Stomach smooth muscle (tissue), 2 donors: ENCODE results near the gene B4GALT1.

Experiments
- H3K27ac ChIP-seq: one replicate; pipeline ENCODE4 v1.7.0; 2013; ENCODE audit warnings: mild to moderate bottlenecking, low read length, inconsistent platforms
- H3K27me3 ChIP-seq, 2 donors: one replicate each; pipeline ENCODE4 v1.7.0; 2013; ENCODE audit warnings: low read length in 2 of 2; ENCODE audit not compliant: insufficient read depth in 2 of 2, control insufficient read depth in 1 of 2
- H3K36me3 ChIP-seq, 2 donors: one replicate each; pipeline ENCODE4 v1.7.0; 2013; ENCODE audit warnings: low read length in 2 of 2; ENCODE audit not compliant: control insufficient read depth in 2 of 2, insufficient read depth in 2 of 2
- H3K4me1 ChIP-seq: one replicate; pipeline ENCODE4 v1.7.0; 2013; ENCODE audit warnings: low read length; ENCODE audit not compliant: control insufficient read depth, insufficient read depth
- H3K4me3 ChIP-seq, 2 donors: one replicate each; pipeline ENCODE4 v1.7.0; 2013; ENCODE audit warnings: low read length in 2 of 2
- H3K9ac ChIP-seq, 2 donors: one replicate each; pipeline ENCODE4 v1.7.0; 2013; ENCODE audit warnings: low read length in 2 of 2, mild to moderate bottlenecking in 1 of 2
- H3K9me3 ChIP-seq, 2 donors: one replicate each; pipeline ENCODE4 v1.7.0; 2013; ENCODE audit warnings: low read length in 2 of 2; ENCODE audit not compliant: control insufficient read depth in 2 of 2
- donor health status: healthy.
- donor health status: Pancreatic carcinoma.

The B4GALT1 gene

DNA sequence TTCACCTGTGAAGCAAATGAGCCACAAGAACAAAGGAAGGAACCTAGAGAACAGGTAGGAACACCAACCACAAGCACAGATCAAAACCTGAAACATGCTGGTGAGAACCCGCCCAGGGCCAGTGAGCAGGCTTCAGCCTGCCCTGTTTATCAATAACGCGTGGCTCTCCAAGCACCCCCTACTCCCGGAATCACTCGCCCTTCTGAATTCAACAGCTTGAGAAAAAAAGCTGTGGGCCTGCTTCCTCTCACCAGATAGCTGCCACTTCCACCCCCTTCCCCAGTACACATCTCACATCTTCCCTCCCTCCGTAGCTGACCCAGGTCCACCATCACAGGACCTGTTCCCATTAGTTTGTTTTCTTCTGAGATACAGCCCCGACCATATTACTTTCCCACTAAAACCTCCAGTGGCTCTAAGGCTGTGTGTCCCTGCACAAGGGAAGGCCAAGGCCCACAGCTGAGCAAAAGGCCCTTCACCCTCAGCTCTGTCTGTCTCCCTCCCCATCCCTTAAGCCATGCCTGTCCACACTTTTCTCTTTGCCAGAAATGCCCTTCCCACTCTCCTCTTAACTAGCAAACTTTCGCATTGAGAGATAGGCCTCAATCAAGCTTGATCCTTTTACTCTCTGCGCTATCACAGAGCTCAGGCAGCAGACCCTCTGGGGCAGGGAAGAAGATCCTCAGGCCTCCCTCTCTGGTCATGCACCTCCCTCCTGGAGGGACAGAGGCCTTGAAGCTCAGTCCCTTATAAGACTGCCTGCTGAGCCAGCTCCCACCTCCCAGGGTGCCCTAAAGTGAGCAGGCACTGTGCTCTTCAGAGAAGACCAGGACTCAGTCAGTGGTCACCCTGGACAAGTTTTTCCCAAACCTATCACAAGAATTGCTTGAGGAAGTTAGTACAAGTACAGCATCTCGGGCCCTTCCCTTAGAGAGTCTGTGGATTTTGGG is 30.1 kb downstream of the B4GALT1 start:
- peaks cover 43% of the 10 kb centered on the region for H3K4me1 ChIP-seq
- no peaks in the 10 kb centered on the region for H3K9me3 ChIP-seq
- no peak overlapping the region for H3K27ac ChIP-seq
- no peak overlapping the region for H3K9ac ChIP-seq
- H3K4me3 ChIP-seq, result no peak overlapping the region
- no peaks in the 10 kb centered on the region for H3K27me3 ChIP-seq
- peaks cover 5 to 12% of the 10 kb centered on the region in 2 donors for H3K36me3 ChIP-seq

DNA sequence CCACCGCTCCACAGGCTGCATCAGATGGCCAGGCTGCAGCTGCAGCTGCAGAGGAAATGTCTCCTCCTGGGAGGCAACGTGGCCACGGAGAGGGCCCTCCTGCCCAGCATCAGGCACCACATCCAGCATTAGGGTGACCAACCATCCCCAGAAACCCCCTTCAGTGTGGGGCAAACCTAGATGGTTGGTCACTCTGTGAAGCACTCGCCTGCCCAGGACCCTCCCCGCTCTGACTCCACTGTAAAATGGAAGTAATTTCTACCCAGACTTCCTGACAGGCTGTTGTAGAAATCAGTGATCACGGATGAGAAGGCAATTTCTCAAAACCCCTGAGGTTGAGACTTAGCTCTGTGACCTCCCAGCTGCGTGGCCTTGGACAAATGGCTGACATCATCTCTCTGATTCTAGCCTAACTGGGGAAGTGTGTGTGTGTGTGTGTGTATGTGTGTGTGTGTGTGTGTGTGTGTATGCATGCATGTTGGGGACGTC is 31.6 kb downstream of the B4GALT1 start:
- Histone ChIP-seq H3K27me3 (no peaks in the 10 kb centered on the region), H3K9ac (no peak overlapping the region), H3K4me1 (peaks cover 35% of the 10 kb centered on the region), H3K36me3 (peaks cover 12 to 17% of the 10 kb centered on the region in 2 donors), H3K27ac (no peak overlapping the region), H3K9me3 (no peaks in the 10 kb centered on the region), H3K4me3 (no peak overlapping the region)

DNA sequence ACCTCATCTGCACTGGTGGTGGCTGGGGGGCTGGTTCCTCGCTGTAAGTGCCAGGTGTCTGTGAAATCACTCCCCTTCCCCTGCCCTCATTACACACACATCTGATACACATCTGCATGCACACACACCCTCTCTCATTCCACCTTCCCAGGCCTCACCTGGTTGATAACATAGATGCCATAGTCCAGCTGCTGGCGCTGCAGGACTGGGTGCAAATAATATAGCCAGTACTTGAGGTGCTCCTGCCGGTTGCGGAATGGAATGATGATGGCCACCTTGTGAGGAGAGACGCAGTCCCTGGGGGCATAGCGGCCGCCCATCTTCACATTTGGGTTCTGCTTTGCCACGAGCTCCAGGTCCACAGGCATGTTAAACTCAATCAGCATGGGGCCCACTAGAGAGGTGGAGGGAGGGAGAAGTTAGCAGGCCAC is 32.1 kb downstream of the B4GALT1 start:
- H3K9ac ChIP-seq, result no peak overlapping the region
- no peak overlapping the region for H3K4me3 ChIP-seq
- H3K27me3 ChIP-seq, result no peaks in the 10 kb centered on the region
- no peaks in the 10 kb centered on the region for H3K9me3 ChIP-seq
- no peak overlapping the region for H3K27ac ChIP-seq
- H3K36me3 ChIP-seq, result peaks cover 14 to 20% of the 10 kb centered on the region in 2 donors
- peaks cover 32% of the 10 kb centered on the region for H3K4me1 ChIP-seq

DNA sequence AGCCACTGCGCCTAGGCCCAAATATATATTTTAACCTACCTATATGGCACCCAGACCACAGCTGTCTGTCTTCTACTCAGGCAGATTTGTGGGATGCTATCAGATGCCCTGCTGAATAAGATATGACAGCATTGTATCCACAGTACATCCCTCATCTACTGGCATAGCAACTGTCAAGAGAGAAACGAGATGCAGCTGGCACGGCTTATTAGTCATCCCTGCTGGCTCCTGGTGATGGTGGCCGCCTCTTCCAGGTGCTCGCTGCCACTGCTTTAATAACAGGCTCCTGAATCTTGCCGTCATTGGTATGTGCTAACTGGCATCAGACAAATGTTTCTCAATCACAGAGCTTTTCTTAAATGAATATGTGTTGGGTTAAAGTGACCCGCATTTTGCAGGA is 34.0 kb downstream of the B4GALT1 start:
- peaks cover 24% of the 10 kb centered on the region for H3K4me1 ChIP-seq
- H3K36me3 ChIP-seq, result peaks cover 18 to 27% of the 10 kb centered on the region in 2 donors
- no peak overlapping the region for H3K9ac ChIP-seq
- no peaks in the 10 kb centered on the region for H3K27me3 ChIP-seq
- no peak overlapping the region for H3K4me3 ChIP-seq
- H3K27ac ChIP-seq, result no peak overlapping the region
- H3K9me3 ChIP-seq, result no peaks in the 10 kb centered on the region

DNA sequence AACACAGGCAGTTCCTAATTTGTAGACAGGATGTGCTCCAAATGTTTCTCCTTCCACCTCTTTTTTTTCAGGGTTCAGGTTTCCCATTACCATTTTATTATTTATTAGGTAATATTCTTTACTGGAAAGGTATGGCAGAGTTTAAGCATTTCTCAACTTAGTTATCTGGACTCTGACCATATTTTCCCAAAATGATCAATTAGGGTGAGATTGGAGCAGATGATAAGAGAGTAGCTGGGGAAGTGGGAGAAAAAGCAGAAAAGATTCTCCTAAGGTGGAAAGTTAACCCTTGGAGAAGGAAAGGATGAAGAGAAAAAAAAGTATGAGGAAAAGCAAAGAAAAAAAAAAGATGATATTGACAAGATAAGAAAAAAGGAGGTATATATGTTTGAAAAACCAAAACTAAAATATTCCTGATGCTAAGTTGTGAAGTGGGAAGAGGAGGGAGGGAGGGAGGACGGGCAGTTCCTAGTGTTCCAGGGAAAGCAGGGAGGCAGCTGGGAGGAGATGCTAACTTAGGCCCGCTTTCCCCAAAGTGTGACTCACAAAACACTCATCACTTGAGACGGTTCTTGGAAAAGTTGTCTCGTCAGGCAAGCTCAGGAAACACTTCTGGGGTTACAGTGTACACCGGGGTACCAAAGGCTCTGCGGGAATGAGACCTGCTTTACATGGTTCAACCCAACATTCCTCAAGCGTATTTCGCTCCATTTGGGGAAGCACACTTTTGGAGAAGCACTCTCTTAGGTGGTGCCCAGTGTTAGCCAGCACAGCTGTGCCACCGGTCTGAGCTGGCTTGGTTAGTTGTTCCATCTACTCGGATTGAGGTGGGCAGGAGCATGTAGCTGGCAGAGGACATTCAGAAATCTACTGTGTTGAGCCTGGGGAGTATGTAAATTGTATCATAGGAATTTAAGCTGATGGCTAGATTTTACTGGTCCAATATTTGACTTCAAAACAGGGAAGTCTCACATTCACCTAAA is 35.1 kb downstream of the B4GALT1 start:
- no peak overlapping the region for H3K4me3 ChIP-seq
- H3K27me3 ChIP-seq, result no peaks in the 10 kb centered on the region
- H3K4me1 ChIP-seq, result peaks cover 22% of the 10 kb centered on the region
- H3K36me3 ChIP-seq, result peaks cover 20 to 30% of the 10 kb centered on the region in 2 donors
- no peak overlapping the region for H3K9ac ChIP-seq
- H3K27ac ChIP-seq, result no peak overlapping the region
- H3K9me3 ChIP-seq, result no peaks in the 10 kb centered on the region

DNA sequence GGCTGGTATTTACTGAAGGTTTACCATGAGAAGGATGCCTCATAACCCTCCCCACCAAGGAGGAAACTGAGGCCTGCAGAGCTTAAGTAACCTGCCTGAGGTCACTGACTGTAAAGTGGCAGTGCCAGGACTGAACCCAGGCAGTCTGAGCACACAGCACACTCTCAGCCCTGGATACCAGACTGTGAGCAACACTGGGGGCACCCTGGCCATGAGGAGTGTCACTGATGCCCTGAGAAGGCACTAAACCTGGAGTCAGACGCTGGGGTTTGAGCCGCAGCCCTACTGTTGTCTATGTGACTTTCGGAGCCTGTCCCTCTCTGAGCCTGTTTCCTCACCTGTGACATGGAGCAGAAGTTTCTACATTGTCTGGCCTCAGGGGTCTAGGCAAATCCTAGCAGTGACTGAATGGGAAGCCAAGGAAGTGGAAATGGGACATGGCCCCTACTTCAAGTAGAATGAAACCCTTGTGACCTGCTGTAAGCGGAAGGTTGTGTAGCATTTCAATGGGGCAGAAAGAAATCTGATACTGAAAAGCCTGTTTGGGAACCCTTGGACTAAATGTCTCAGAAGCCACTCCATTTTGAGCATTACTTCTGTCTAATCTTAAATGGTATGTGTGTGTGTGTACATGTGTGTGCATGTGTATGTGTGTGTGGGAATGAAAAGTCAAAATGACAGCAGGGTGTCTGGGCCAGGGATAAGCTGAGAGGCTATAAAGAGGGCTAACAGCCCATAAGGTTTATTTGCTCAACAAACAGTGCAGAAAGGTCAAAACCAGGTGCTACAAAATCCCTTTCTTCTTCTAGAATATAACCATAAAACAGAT is 36.0 kb downstream of the B4GALT1 start:
- no peaks in the 10 kb centered on the region for H3K9me3 ChIP-seq
- H3K9ac ChIP-seq, result no peak overlapping the region
- H3K4me3 ChIP-seq, result no peak overlapping the region
- peaks cover 20 to 32% of the 10 kb centered on the region in 2 donors for H3K36me3 ChIP-seq
- no peak overlapping the region for H3K27ac ChIP-seq
- peaks cover 22% of the 10 kb centered on the region for H3K4me1 ChIP-seq
- no peaks in the 10 kb centered on the region for H3K27me3 ChIP-seq

DNA sequence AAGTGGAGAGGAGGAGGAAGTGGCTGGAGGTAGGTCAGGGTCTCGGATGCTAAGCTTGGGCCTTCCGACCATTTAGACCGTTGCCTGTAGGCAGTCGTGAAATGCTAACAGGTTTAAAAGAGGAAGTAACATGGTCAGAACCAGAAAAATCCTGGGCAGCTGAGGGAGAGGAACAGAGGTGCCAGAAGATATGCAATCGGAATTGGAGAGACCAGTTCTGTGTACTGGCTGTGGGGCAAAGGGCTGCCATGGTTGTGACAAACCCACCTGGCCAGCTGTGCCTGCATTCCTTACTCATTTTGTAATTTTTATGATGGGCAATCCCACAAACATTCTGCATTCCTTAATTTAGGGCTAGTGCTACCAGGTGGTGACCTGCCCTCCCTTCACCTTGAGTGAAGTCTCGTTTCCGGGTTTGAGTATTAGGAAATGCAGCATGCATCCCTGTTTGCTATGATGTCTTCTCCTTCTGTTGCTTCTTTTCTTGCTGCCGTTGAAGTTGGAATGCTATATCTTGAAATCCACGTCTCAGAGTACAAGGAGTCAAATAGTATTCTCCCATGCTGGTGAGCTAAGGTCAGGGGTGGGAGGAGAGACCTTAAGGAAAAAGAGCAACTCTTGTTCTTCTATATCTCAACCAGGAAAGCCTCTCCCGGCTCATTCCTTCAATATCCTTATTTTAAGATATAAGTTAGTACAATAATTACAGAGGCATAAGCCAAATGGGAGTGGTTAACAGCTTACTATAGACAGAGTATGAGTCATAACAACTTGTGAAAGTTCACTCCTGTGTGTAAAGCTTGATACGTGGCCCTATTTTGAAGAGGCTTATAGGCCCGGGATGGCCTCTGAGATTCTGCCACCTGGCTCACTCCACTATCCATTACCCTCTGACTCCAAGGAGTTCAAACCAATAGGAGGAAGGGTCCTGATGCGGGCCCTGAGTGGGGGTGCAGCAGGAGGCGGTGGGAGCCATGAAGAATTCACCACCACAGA is 37.0 kb downstream of the B4GALT1 start:
- H3K27me3 ChIP-seq, result no peaks in the 10 kb centered on the region
- peaks cover 20 to 32% of the 10 kb centered on the region in 2 donors for H3K36me3 ChIP-seq
- no peak overlapping the region for H3K27ac ChIP-seq
- no peak overlapping the region for H3K4me3 ChIP-seq
- H3K4me1 ChIP-seq, result peaks cover 18% of the 10 kb centered on the region
- H3K9ac ChIP-seq, result no peak overlapping the region
- H3K9me3 ChIP-seq, result no peaks in the 10 kb centered on the region

DNA sequence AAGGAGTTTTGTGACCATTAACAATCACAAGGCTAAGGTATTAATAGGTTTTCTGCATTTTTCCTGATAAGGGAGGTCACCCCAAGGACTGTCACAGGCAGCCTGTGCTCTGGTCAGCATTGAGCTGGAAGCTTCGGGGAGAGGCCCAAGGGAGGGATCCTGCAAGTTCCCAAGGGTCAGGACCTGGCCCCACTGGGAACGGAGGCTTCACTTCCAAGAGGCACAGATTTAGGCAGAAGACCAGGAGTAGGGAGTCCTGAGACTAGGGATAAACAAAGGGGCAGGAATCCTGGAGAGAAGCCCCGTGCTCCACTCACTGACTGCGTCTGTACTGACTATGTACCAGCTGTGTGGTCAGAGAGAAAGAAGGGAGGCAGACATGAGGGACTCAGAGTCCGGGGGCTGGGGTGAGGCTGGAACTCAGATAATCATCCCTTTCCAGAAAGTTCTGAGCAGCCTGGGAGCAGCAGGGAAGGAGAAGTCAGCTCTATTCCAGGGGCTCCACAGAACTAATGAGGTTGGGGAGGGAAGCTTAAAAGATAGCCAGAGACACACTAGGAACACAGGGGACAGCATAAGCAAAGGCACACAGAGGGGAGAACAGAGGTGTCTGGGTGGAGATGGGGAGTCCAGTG is 37.8 kb downstream of the B4GALT1 start:
- Histone ChIP-seq H3K4me1 (peaks cover 16% of the 10 kb centered on the region), H3K27ac (no peak overlapping the region), H3K4me3 (no peak overlapping the region), H3K9ac (peak overlapping the region in 1 of 2 donors; percentile 29), H3K36me3 (peaks cover 20 to 32% of the 10 kb centered on the region in 2 donors), H3K27me3 (no peaks in the 10 kb centered on the region), H3K9me3 (no peaks in the 10 kb centered on the region)

DNA sequence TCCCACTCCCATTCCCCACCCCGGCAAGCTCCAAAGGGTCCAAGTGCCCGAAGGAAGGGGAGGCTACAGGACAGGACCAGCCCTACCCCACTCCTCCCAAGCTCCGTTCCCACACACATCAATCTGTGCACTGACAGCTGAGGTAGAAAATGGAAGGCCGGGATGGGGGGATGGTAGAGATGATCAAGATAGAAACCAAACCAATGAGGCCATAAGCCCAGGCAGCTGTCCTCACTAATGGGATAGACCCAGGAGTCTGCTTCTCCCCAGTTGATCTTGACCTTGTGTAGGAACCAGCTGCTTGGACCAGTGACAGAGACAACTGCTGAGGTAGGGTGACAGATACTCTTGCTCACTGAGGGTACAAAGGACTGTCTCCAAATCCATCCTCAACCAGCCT is 38.6 kb downstream of the B4GALT1 start:
- peaks cover 16% of the 10 kb centered on the region for H3K4me1 ChIP-seq
- no peak overlapping the region for H3K9ac ChIP-seq
- no peaks in the 10 kb centered on the region for H3K27me3 ChIP-seq
- peaks cover 19 to 26% of the 10 kb centered on the region in 2 donors for H3K36me3 ChIP-seq
- no peak overlapping the region for H3K4me3 ChIP-seq
- no peak overlapping the region for H3K27ac ChIP-seq
- H3K9me3 ChIP-seq, result no peaks in the 10 kb centered on the region
